SIG-M5 treated with dmso at 0.1 percent for 504 hours (cell line): Measurements from ENCODE around the gene COL6A3.

Source experiments
- DNase-seq: peaks from one replicate; lab custom pipeline; 2025; ENCODE audit not compliant: unreplicated experiment; lab: John Stamatoyannopoulos, UW

Gene COL6A3

GRCh38 chr2:237413777-237414661, at the start of gene COL6A3:
Gene COL6A3 (minus strand): TSS chr2:237414164. CDS start chr2:237396817, 17,347 bp downstream.
- DNase-seq: no peak

GRCh38 chr2:237459741-237460174, 45.8 kb upstream of the COL6A3 start:
- DNase-seq: no peak

GRCh38 chr2:237459226-237459625, 45.3 kb upstream of the COL6A3 start:
- no peak for DNase-seq

- no peak for DNase-seq
These were observed 44.6 kb upstream of the COL6A3 start for GRCh38 chr2:237458519-237458918.

- DNase-seq: no peak
These were observed 43.5 kb upstream of the COL6A3 start for GRCh38 chr2:237457388-237457941.

- no peak for DNase-seq
These were observed 42.4 kb upstream of the COL6A3 start for GRCh38 chr2:237456200-237456843.

- DNase-seq: no peak
These were observed 41.8 kb upstream of the COL6A3 start for GRCh38 chr2:237455764-237456163.

- no peak for DNase-seq
These were observed 39.7 kb upstream of the COL6A3 start for GRCh38 chr2:237453671-237454070.

GRCh38 chr2:237452861-237453260, 38.9 kb upstream of the COL6A3 start:
- DNase-seq: no peak

- DNase-seq: no peak
These were observed 37.9 kb upstream of the COL6A3 start for GRCh38 chr2:237451643-237452469.

- no peak for DNase-seq
These were observed 36.6 kb upstream of the COL6A3 start for GRCh38 chr2:237450583-237450982.

GRCh38 chr2:237450108-237450507, 36.1 kb upstream of the COL6A3 start:
- DNase-seq: no peak

GRCh38 chr2:237449193-237449881, 35.4 kb upstream of the COL6A3 start:
- no peak for DNase-seq

GRCh38 chr2:237448626-237449025, 34.7 kb upstream of the COL6A3 start:
- no peak for DNase-seq

GRCh38 chr2:237448171-237448570, 34.2 kb upstream of the COL6A3 start:
- no peak for DNase-seq

- no peak for DNase-seq
These were observed 33.5 kb upstream of the COL6A3 start for GRCh38 chr2:237447496-237447895.

- no peak for DNase-seq
These were observed 32.3 kb upstream of the COL6A3 start for GRCh38 chr2:237446338-237446665.

- DNase-seq: no peak
These were observed 31.8 kb upstream of the COL6A3 start for GRCh38 chr2:237445611-237446337.

- DNase-seq: no peak
These were observed 30.1 kb upstream of the COL6A3 start for GRCh38 chr2:237444071-237444470.
